B cell (primary cell): ENCODE results near the gene AOPEP. TPM values are rescaled to one million over a fixed set of nuclear protein-coding genes. Genes with fewer than 3 reads are reported as not detected.

Experiments used
- ATAC-seq: fragments of 200-7000 bp; cut with Tn5 transposase; one replicate; pipeline ENCODE4 v1.10.0; 2021; ENCODE audit warnings: low read depth, mild to moderate bottlenecking, moderate number of reproducible peaks, moderate library complexity
- CTCF ChIA-PET: fragments of 350-600 bp; sonication (Branson Sonifier 250); formaldehyde crosslinking; loops from one replicate; lab custom pipeline; 2021; ENCODE audit warnings: antibody characterized with exemption, inconsistent platforms; lab: Charles Lee
- POLR2A ChIA-PET: fragments of 350-600 bp; sonication (Branson Sonifier 250); formaldehyde crosslinking; loops from one replicate; lab custom pipeline; 2021; ENCODE audit warnings: antibody characterized with exemption; lab: Charles Lee
- DNase-seq: peaks from one replicate; pipeline ENCODE4 v3.0.0; 2013
- H2AFZ ChIP-seq: 2 replicates; pipeline ENCODE4 v1.6.1; 2012; ENCODE audit warnings: mild to moderate bottlenecking, low read depth, low read length; ENCODE audit not compliant: insufficient read depth, poor library complexity, severe bottlenecking
- H3K27ac ChIP-seq, 2 donors: 1 replicate in 1 of 2; 2 replicates in 1 of 2; pipeline ENCODE4 v1.5.1; 2012 to 2013; ENCODE audit warnings: low read length in 2 of 2, mild to moderate bottlenecking in 2 of 2, moderate library complexity in 1 of 2
- H3K27me3 ChIP-seq, 4 experiments: fragments of 200-600 bp in 1 of 4; sonication (generic) in 1 of 4; replicated peaks in 1 of 4; 1 replicate in 2 of 4; 2 replicates in 2 of 4; pipeline versions ENCODE4 v1.6.1 to v1.7.0; 2013 to 2016; ENCODE audit warnings: low read length in 3 of 4, mild to moderate bottlenecking in 2 of 4, mixed read lengths in 1 of 4, moderate library complexity in 1 of 4; ENCODE audit not compliant: insufficient read depth in 4 of 4, control insufficient read depth in 3 of 4; ENCODE audit errors: control extremely low read depth in 1 of 4
- H3K36me3 ChIP-seq, 2 experiments: replicated peaks in 1 of 2; 1 replicate in 1 of 2; 2 replicates in 1 of 2; pipeline versions ENCODE4 v1.6.1 to v1.7.1; 2013; ENCODE audit warnings: low read length in 1 of 2; ENCODE audit not compliant: insufficient read depth in 2 of 2, control insufficient read depth in 1 of 2; ENCODE audit errors: control extremely low read depth in 1 of 2, extremely low read depth in 1 of 2
- H3K4me1 ChIP-seq, 2 donors: fragments of 200-600 bp in 1 of 2; sonication (generic) in 1 of 2; 1 replicate in 1 of 2; 2 replicates in 1 of 2; pipeline versions ENCODE4 v1.5.1 to v1.6.1; 2013 to 2017; ENCODE audit warnings: low read length in 2 of 2; ENCODE audit not compliant: control insufficient read depth in 2 of 2, insufficient read depth in 2 of 2
- H3K4me2 ChIP-seq: replicated peaks from 2 replicates; pipeline ENCODE3; 2012; ENCODE audit warnings: mild to moderate bottlenecking, low read depth, low read length; ENCODE audit not compliant: poor library complexity, severe bottlenecking
- H3K4me3 ChIP-seq, 5 experiments: fragments of 200-600 bp in 1 of 5; sonication (generic) in 1 of 5; 1 replicate in 3 of 5; 2 replicates in 2 of 5; pipeline versions ENCODE4 v1.5.1 to v1.7.0; 2011 to 2016; ENCODE audit warnings: low read length in 4 of 5, mild to moderate bottlenecking in 4 of 5, low read depth in 2 of 5, control low read depth in 1 of 5, moderate library complexity in 1 of 5; ENCODE audit not compliant: insufficient read depth in 1 of 5; ENCODE audit errors: control extremely low read depth in 1 of 5, extremely low read depth in 1 of 5
- H3K79me2 ChIP-seq: fragments of 200-600 bp; sonication (generic); one replicate; pipeline ENCODE4 v1.6.0; 2016; ENCODE audit warnings: low read length; ENCODE audit not compliant: control insufficient read depth, insufficient read depth
- H3K9ac ChIP-seq: fragments of 200-600 bp; sonication (generic); 2 replicates; pipeline ENCODE4 v1.6.1; 2017; ENCODE audit warnings: mild to moderate bottlenecking, low read length, moderate library complexity
- H3K9me3 ChIP-seq, 3 donors: one replicate each; pipeline versions ENCODE4 v1.6.1 to v1.7.1; 2013; ENCODE audit warnings: low read length in 2 of 3; ENCODE audit not compliant: control insufficient read depth in 2 of 3, insufficient read depth in 1 of 3; ENCODE audit errors: control extremely low read depth in 1 of 3
- H4K20me1 ChIP-seq: 2 replicates; pipeline ENCODE4 v1.6.0; 2012; ENCODE audit warnings: mild to moderate bottlenecking, low read length; ENCODE audit not compliant: insufficient read depth, control insufficient read depth, poor library complexity, severe bottlenecking
- H3K27ac Mint-ChIP-seq: one replicate; pipeline ENCODE4 v1.8.0; 2021; ENCODE audit warnings: mixed read lengths
- H3K27me3 Mint-ChIP-seq: one replicate; pipeline ENCODE4 v1.8.0; 2021; ENCODE audit warnings: mixed read lengths
- H3K4me1 Mint-ChIP-seq: one replicate; pipeline ENCODE4 v1.8.0; 2021; ENCODE audit warnings: mixed read lengths
- H3K4me3 Mint-ChIP-seq: one replicate; pipeline ENCODE4 v1.8.0; 2021; ENCODE audit warnings: mixed read lengths
- H3K9me3 Mint-ChIP-seq: one replicate; pipeline ENCODE4 v1.8.0; 2022; ENCODE audit warnings: mixed read lengths; ENCODE audit not compliant: insufficient read depth
- EZH2 ChIP-seq: IDR thresholded peaks from 2 replicates; pipeline ENCODE4 v1.6.1; 2012; ENCODE audit warnings: borderline replicate concordance, low read depth, mild to moderate bottlenecking, moderate library complexity, low read length; ENCODE audit not compliant: insufficient read depth, poor library complexity, severe bottlenecking
- WGBS: methylation state at CpG from one replicate; pipeline ENCODE4 v1.1.5; 2013; ENCODE audit warnings: missing lambda C conversion rate; ENCODE audit not compliant: insufficient coverage; 5-methylcytosine and 5-hydroxymethylcytosine counted together
- intact Hi-C: fragments of 100-400 bp; cut with micrococcal nuclease; formaldehyde crosslinking; loops from one replicate; pipeline ENCODE4 v1.10.0; 2022
- polyA plus RNA-seq: library from polyadenylated mRNA; depleted of rRNA; stranded (reverse); fragments of >200 nt; gene quantifications from 2 replicates; pipeline ENCODE4 v1.2.3, GENCODE V29; 2012
- total RNA-seq, 2 donors: library from RNA; stranded (reverse); fragments of 120-200 nt in 1 of 2; gene quantifications; 1 replicate in 1 of 2; 2 replicates in 1 of 2; pipeline versions ENCODE4 v1.2.3 to v1.2.4, GENCODE V29; 2013 to 2022
- TF ChIP-seq, protein P1 (sequence below): fragments of 200-600 bp; IDR thresholded peaks from one replicate; pipeline ENCODE4 v1.8.0; 2022; ENCODE audit warnings: antibody characterized with exemption, mild to moderate bottlenecking

The AOPEP gene
- total and polyA plus RNA-seq, 2 donors (not counting 1 experiment from before 2014, with no cell fraction given) = 5.1 to 35.8 TPM

DNA sequence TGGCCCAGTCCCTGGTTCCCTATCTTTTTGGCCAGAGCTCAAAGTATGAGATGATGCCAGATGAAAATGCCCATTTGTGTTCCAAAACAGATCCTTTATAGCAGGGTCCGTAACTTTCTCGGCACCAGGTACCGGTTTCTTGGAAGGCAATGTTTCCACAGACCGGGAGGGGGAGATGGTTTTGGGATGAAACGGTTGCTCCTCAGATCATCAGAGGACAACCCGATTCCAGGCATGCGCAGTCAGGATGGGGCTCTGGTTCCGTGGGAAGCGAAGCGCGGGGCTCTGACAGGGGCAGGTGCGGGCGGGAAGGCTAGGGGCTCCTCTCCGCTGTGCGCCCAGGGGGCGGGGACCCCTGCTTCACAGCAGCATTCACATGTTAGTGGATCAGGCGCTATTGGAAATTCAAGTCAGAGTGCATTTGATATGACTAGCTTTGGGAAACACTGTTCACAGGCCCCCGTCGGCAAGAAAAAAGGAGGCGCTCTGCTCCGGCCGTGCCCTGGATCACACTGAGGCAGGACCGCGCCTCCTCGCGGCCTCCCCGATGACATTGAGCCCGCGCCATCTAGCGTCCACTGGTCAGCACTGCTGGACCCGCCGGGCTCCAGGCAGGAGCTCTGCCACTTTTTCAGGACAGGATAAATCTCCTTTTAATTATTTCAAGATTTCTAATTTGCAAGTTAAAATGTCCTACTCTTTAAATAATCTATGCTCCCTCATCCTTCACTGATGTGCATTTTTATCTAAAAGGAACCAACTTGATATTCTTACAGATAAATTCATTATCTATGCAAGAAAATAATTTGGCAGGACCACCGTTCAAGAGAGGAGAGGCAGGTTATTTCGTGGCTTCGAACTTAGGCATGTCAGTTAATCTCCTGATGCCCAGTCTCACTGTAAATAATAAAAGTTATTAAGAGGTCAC, 401.0 kb downstream of the AOPEP start:
- intact Hi-C loops = no loop called here
- H3K9ac ChIP-seq = no peak overlapping the region

More for the DNA sequence above, 401.0 kb downstream of the AOPEP start:
- H3K27me3 Mint-ChIP-seq = no peaks in the 10 kb centered on the region
- Histone ChIP-seq H2AFZ (peak overlapping the region; percentile 26), H3K9me3 (no peaks in the 10 kb centered on the region), H3K4me3 (no peak overlapping the region), H3K36me3 (no peaks in the 10 kb centered on the region), H4K20me1 (no peaks in the 10 kb centered on the region), H3K79me2 (no peaks in the 10 kb centered on the region), H3K27ac (no peak overlapping the region), H3K4me1 (peaks cover 0 to 5% of the 10 kb centered on the region in 2 donors), H3K4me2 (peak overlapping the region; percentile 32), H3K27me3 (no peaks in the 10 kb centered on the region)
- 30% methylated on average over 32 of the region's 35 CpGs for WGBS
- no peak overlapping the region for H3K4me3 Mint-ChIP-seq
- POLR2A ChIA-PET = no interaction called here
- no peak overlapping the region for H3K27ac Mint-ChIP-seq
- peak; percentile 66 for DNase-seq
- TF ChIP-seq, protein P1, sequence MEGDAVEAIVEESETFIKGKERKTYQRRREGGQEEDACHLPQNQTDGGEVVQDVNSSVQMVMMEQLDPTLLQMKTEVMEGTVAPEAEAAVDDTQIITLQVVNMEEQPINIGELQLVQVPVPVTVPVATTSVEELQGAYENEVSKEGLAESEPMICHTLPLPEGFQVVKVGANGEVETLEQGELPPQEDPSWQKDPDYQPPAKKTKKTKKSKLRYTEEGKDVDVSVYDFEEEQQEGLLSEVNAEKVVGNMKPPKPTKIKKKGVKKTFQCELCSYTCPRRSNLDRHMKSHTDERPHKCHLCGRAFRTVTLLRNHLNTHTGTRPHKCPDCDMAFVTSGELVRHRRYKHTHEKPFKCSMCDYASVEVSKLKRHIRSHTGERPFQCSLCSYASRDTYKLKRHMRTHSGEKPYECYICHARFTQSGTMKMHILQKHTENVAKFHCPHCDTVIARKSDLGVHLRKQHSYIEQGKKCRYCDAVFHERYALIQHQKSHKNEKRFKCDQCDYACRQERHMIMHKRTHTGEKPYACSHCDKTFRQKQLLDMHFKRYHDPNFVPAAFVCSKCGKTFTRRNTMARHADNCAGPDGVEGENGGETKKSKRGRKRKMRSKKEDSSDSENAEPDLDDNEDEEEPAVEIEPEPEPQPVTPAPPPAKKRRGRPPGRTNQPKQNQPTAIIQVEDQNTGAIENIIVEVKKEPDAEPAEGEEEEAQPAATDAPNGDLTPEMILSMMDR = peak; percentile 86
- no peak for TF ChIP-seq EZH2
- ATAC-seq = peak; percentile 89
- no peaks in the 10 kb centered on the region for H3K9me3 Mint-ChIP-seq
- CTCF ChIA-PET = interaction anchor here (0.5 to 9.4 kb wide), 25 partner anchors 8 to 614 kb away, joined by 3 to 314 read pairs (median 4); no protein-coding TSS in a partner anchor
- peaks cover 2% of the 10 kb centered on the region for H3K4me1 Mint-ChIP-seq
